K562 (cell line): Measurements from ENCODE around the gene SUB1. TPM values are rescaled to one million over a fixed set of nuclear protein-coding genes. Genes with fewer than 3 reads are reported as not detected.

Experiments
- ATAC-seq: fragments of 200-7000 bp; cut with Tn5 transposase; 3 replicates; pipeline ENCODE4 v1.9.1; 2020; ENCODE audit warnings: moderate library complexity
- BruUV-seq: library from RNA; stranded (reverse); fragments of 400-500 nt; replicated peaks from 2 replicates; lab custom pipeline; 2021; lab: Mats Ljungman, UMichigan
- CTCF ChIA-PET: fragments of 300-600 bp; formaldehyde crosslinking; extraction: SDS; loops from one replicate; lab custom pipeline; 2021; ENCODE audit warnings: low intra/inter-chr PET ratio; lab: Yijun Ruan, JAX
- POLR2A ChIA-PET: fragments of 300-600, 350-650 bp; sonication (Branson Sonifier 250); formaldehyde crosslinking; extraction: SDS; loops from one replicate; lab custom pipeline; 2021; ENCODE audit warnings: antibody characterized with exemption, inconsistent platforms; lab: Yijun Ruan, JAX
- DNase-seq, 4 experiments: peaks; one replicate each; pipeline versions ENCODE4 v3.0.0 to v3.0.0-alpha.2; 2011 to 2018; ENCODE audit warnings: low spot score in 3 of 4, mixed read lengths in 3 of 4; ENCODE audit errors: extremely low read depth in 1 of 4
- FAIRE-seq: peaks from 2 replicates; lab custom pipeline; 2011; peaks lifted over from hg19 to GRCh38; lab: Jason Lieb, UNC
- H2AFZ ChIP-seq: 2 replicates; pipeline ENCODE4 v1.6.0; 2011; ENCODE audit warnings: low read depth, low read length, control low read depth, inconsistent platforms
- H3K27ac ChIP-seq: fragments of 200-600 bp; 3 replicates; pipeline ENCODE4 v1.8.0; 2011; ENCODE audit warnings: low read depth, mild to moderate bottlenecking, control low read depth, inconsistent platforms, low read length, moderate library complexity, mixed read lengths; ENCODE audit errors: extremely low read depth
- H3K27me3 ChIP-seq, 2 experiments: fragments of 300-600 bp in 1 of 2; 2 replicates in 1 of 2; 3 replicates in 1 of 2; pipeline versions ENCODE4 v1.6.0 to v1.8.0; 2011; ENCODE audit warnings: inconsistent platforms in 2 of 2, low read length in 2 of 2, mild to moderate bottlenecking in 1 of 2, mixed read lengths in 1 of 2, moderate library complexity in 1 of 2; ENCODE audit not compliant: control insufficient read depth in 2 of 2, insufficient read depth in 2 of 2
- H3K36me3 ChIP-seq: fragments of 300-600 bp; 3 replicates; pipeline ENCODE4 v1.8.0; 2011; ENCODE audit warnings: mild to moderate bottlenecking, low read length, inconsistent platforms; ENCODE audit not compliant: control insufficient read depth, insufficient read depth
- H3K4me1 ChIP-seq, 2 experiments: fragments of 200-600 bp in 1 of 2; replicated peaks in 1 of 2; 2 replicates in 1 of 2; 3 replicates in 1 of 2; pipeline versions ENCODE4 v1.5.1 to v1.8.0; 2011; ENCODE audit warnings: inconsistent platforms in 2 of 2, low read length in 2 of 2, mild to moderate bottlenecking in 1 of 2, mixed read lengths in 1 of 2, moderate library complexity in 1 of 2; ENCODE audit not compliant: control insufficient read depth in 2 of 2, insufficient read depth in 2 of 2
- H3K4me2 ChIP-seq: 2 replicates; pipeline ENCODE4 v1.6.1; 2011; ENCODE audit warnings: low read length, control low read depth, inconsistent platforms, mixed read lengths; ENCODE audit not compliant: insufficient read depth
- H3K4me3 ChIP-seq: fragments of 200-600 bp; sonication (generic), shearing (Covaris generic); 2 replicates; pipeline ENCODE4 v1.5.1; 2016; ENCODE audit warnings: control low read depth, inconsistent platforms
- H3K79me2 ChIP-seq: fragments of 200-600 bp; 3 replicates; pipeline ENCODE4 v1.8.0; 2011; ENCODE audit warnings: low read length, inconsistent platforms; ENCODE audit not compliant: control insufficient read depth, insufficient read depth
- H3K9ac ChIP-seq, 2 experiments: 2 replicates each; pipeline versions ENCODE4 v1.6.0 to v1.6.1; 2011; ENCODE audit warnings: low read depth in 2 of 2, low read length in 2 of 2, control low read depth in 1 of 2, inconsistent platforms in 1 of 2, mild to moderate bottlenecking in 1 of 2, mixed read lengths in 1 of 2; ENCODE audit not compliant: insufficient read depth in 1 of 2
- H3K9me1 ChIP-seq: one replicate; pipeline ENCODE4 v1.6.0; 2011; ENCODE audit warnings: inconsistent platforms, mild to moderate bottlenecking, low read length, moderate library complexity; ENCODE audit not compliant: control insufficient read depth, insufficient read depth
- H3K9me3 ChIP-seq: replicated peaks from 2 replicates; pipeline ENCODE4 v1.5.1; 2011; ENCODE audit warnings: low read depth, low read length, inconsistent platforms; ENCODE audit not compliant: control insufficient read depth, insufficient read depth
- H4K20me1 ChIP-seq: replicated peaks from 2 replicates; pipeline ENCODE4 v1.6.1; 2011; ENCODE audit warnings: low read length, inconsistent platforms, mixed read lengths; ENCODE audit not compliant: control insufficient read depth, insufficient read depth
- FOSL1 ChIP-seq: fragments of 200-800 bp; sonication (Bioruptor generic); conservative IDR thresholded peaks from 2 replicates; pipeline ENCODE4 v1.6.1; 2016; ENCODE audit warnings: missing genetic modification characterization, missing compliant biosample characterization
- LEF1 ChIP-seq: fragments of 450-650 bp; IDR thresholded peaks from 2 replicates; pipeline ENCODE4 v1.6.1; 2016; ENCODE audit warnings: mild to moderate bottlenecking
- MYNN ChIP-seq, 2 experiments: sonication (generic); formaldehyde crosslinking in 1 of 2; IDR thresholded peaks; 2 replicates each; pipeline versions ENCODE4 v1.5.0 to v1.6.1; 2016 to 2020; ENCODE audit warnings: antibody characterized with exemption in 1 of 2, missing genetic modification reagents in 1 of 2
- POLR2B ChIP-seq: fragments of 450-650 bp; IDR thresholded peaks from 2 replicates; pipeline ENCODE4 v1.6.1; 2018; ENCODE audit warnings: low read depth; ENCODE audit not compliant: partially characterized antibody
- POLR3A ChIP-seq: IDR thresholded peaks from 2 replicates; pipeline ENCODE4 v1.6.1; 2011; ENCODE audit warnings: borderline replicate concordance, mild to moderate bottlenecking, moderate library complexity; ENCODE audit not compliant: insufficient read length, insufficient read depth; ENCODE audit errors: extremely low read depth
- RBM25 ChIP-seq: fragments of 200-400 bp; formaldehyde crosslinking; IDR thresholded peaks from 2 replicates; pipeline ENCODE4 v1.6.1; 2018; ENCODE audit warnings: low read length, low read depth, moderate library complexity; ENCODE audit not compliant: severe bottlenecking
- SUPT5H ChIP-seq: fragments of 450-650 bp; IDR thresholded peaks from 2 replicates; pipeline ENCODE4 v1.6.1; 2016
- TRIM28 ChIP-seq: fragments of 450-650 bp; IDR thresholded peaks from 2 replicates; pipeline ENCODE4 v1.6.1; 2017
- ZBTB1 ChIP-seq: sonication (generic); formaldehyde crosslinking; IDR thresholded peaks from 2 replicates; pipeline ENCODE4 v1.8.1; 2023; ENCODE audit warnings: missing genetic modification reagents, low read depth, mild to moderate bottlenecking, borderline replicate concordance
- WGBS: fragments of 100-300 bp; shearing (Covaris generic); methylation state at CpG from one replicate; pipeline ENCODE4 v1.1.6; 2016; ENCODE audit warnings: low coverage, mixed read lengths; ENCODE audit not compliant: insufficient coverage; ENCODE audit errors: missing lambda C conversion rate; 5-methylcytosine and 5-hydroxymethylcytosine counted together
- in situ Hi-C: fragments of 300-500 bp; cut with MboI; formaldehyde crosslinking; loops from 4 replicates; pipeline ENCODE4 v1.15.0; 2018; ENCODE audit warnings: inconsistent platforms, mixed read lengths
- intact Hi-C: fragments of 100-400 bp; cut with micrococcal nuclease; formaldehyde crosslinking; loops from 2 replicates; pipeline ENCODE4 v1.14.2; 2022
- polyA plus RNA-seq, 8 experiments: library from polyadenylated mRNA; depleted of rRNA in 4 of 8; stranded (reverse) in 5 of 8; unstranded in 3 of 8; fragments of >200 nt; fragmentation: Nextera tagmentation in 2 of 8; fragmentation: Illumina TruSeq in 1 of 8; extraction: Ambion mirVana in 2 of 8; extraction: Trizol in 1 of 8; gene quantifications; 2 replicates each; pipeline versions ENCODE4 v1.2.1 to v1.2.3, GENCODE V29; 2011 to 2014; ENCODE audit warnings: inconsistent platforms in 1 of 8, missing spikeins in 1 of 8
- total RNA-seq, 7 experiments: library from RNA; depleted of rRNA in 6 of 7; stranded (reverse); fragments of >200 nt in 6 of 7; fragmentation: Illumina TruSeq in 2 of 7; extraction: Trizol in 2 of 7; gene quantifications; 2 replicates each; pipeline versions ENCODE4 v1.2.1 to v1.2.3, GENCODE V29; 2011 to 2021; ENCODE audit warnings: low replicate concordance in 1 of 7
- TF ChIP-seq, protein P1 (sequence below), 2 experiments: fragments of 250-450 bp in 1 of 2; fragments of 450-650 bp in 1 of 2; sonication (Bioruptor Pico) in 1 of 2; IDR thresholded peaks; 2 replicates each; pipeline versions ENCODE4 v1.6.1 to v1.8.0; 2016 to 2021; ENCODE audit warnings: mild to moderate bottlenecking in 2 of 2, moderate library complexity in 2 of 2, missing compliant biosample characterization in 1 of 2, missing genetic modification characterization in 1 of 2
- TF ChIP-seq, protein P2 (sequence below): fragments of 200-800 bp; sonication (Bioruptor generic); IDR thresholded peaks from 2 replicates; pipeline ENCODE4 v1.6.1; 2017; ENCODE audit warnings: missing genetic modification characterization, missing compliant biosample characterization
- TF ChIP-seq, protein P3 (sequence below): fragments of 450-650 bp; IDR thresholded peaks from 2 replicates; pipeline ENCODE4 v1.6.1; 2014; ENCODE audit warnings: low read depth, mild to moderate bottlenecking, moderate library complexity, borderline replicate concordance
- TF ChIP-seq, protein P4 (sequence below): fragments of 450-650 bp; IDR thresholded peaks from 2 replicates; pipeline ENCODE4 v1.7.1; 2018; ENCODE audit warnings: mild to moderate bottlenecking, low read depth; ENCODE audit not compliant: partially characterized antibody
- TF ChIP-seq, protein P5 (sequence below): fragments of 450-650 bp; formaldehyde crosslinking; conservative IDR thresholded peaks from 2 replicates; pipeline ENCODE4 v1.4.0; 2022; ENCODE audit warnings: mild to moderate bottlenecking, missing genetic modification characterization

The SUB1 gene
- total and polyA plus RNA-seq, 9 of the 15 experiments (the other 6 are each of a cell fraction or from before 2014, with no cell fraction given) = 336 to 1,031 (median 700) TPM

DNA sequence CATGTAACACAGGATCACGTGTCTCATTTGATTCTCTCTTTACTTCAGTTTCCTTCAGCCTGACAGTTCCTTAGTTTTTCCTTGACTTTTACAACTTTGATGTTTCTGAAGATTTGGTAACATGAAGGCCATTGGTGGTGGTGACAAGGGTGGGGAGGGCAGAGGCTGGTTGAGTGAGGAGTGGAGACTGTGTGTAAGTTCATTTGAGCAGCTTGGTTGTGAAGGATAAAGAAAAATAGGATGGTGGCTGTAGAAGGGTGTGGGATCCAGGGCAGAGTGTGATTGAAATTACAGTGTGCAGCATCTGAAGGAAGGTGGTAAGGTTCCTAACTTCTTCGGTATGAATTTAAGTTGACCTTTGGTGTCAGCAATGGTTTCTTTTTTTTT, 20.4 kb downstream of the SUB1 start:
- CTCF ChIA-PET = no interaction called here
- intact Hi-C loops = no loop called here
- Histone ChIP-seq H3K4me1 (no peaks in the 10 kb centered on the region), H3K9ac (no peak overlapping the region), H3K9me3 (no peaks in the 10 kb centered on the region), H3K79me2 (no peaks in the 10 kb centered on the region), H3K27ac (no peak overlapping the region), H3K4me2 (no peak overlapping the region), H3K27me3 (no peaks in the 10 kb centered on the region), H2AFZ (no peak overlapping the region), H3K36me3 (peaks cover 50% of the 10 kb centered on the region), H4K20me1 (no peaks in the 10 kb centered on the region), H3K4me3 (no peak overlapping the region), H3K9me1 (no peaks in the 10 kb centered on the region)
- ATAC-seq = peak; percentile 52
- 84% methylated on average over 2 of the region's 2 CpGs for WGBS
- no peak for FAIRE-seq
- no peak for DNase-seq
- no TSS peak for BruUV-seq
- POLR2A ChIA-PET = interaction anchor here (0.5 to 1.3 kb wide), 3 partner anchors 16 to 408 kb away, joined by 3 to 4 read pairs (median 3); no protein-coding TSS in a partner anchor
- in situ Hi-C loops = loop anchor here (25.0 kb wide), 1 partner anchor 1018 kb away; no protein-coding TSS in a partner anchor
- peak; percentile 36; the same call in 1 of the 2 replicates for TF ChIP-seq SUPT5H
- TF ChIP-seq, protein P1, sequence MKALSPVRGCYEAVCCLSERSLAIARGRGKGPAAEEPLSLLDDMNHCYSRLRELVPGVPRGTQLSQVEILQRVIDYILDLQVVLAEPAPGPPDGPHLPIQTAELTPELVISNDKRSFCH (CRISPR knock-in tag; IDR thresholded peaks at IDR 0.05) = no peak
- TF ChIP-seq, protein P1 (tag; IDR thresholded peaks at IDR 0.05) = no peak
- TF ChIP-seq, protein P2, sequence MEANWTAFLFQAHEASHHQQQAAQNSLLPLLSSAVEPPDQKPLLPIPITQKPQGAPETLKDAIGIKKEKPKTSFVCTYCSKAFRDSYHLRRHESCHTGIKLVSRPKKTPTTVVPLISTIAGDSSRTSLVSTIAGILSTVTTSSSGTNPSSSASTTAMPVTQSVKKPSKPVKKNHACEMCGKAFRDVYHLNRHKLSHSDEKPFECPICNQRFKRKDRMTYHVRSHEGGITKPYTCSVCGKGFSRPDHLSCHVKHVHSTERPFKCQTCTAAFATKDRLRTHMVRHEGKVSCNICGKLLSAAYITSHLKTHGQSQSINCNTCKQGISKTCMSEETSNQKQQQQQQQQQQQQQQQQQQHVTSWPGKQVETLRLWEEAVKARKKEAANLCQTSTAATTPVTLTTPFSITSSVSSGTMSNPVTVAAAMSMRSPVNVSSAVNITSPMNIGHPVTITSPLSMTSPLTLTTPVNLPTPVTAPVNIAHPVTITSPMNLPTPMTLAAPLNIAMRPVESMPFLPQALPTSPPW (CRISPR knock-in tag) = no peak
- TF ChIP-seq, protein P3, sequence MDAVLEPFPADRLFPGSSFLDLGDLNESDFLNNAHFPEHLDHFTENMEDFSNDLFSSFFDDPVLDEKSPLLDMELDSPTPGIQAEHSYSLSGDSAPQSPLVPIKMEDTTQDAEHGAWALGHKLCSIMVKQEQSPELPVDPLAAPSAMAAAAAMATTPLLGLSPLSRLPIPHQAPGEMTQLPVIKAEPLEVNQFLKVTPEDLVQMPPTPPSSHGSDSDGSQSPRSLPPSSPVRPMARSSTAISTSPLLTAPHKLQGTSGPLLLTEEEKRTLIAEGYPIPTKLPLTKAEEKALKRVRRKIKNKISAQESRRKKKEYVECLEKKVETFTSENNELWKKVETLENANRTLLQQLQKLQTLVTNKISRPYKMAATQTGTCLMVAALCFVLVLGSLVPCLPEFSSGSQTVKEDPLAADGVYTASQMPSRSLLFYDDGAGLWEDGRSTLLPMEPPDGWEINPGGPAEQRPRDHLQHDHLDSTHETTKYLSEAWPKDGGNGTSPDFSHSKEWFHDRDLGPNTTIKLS = no peak
- TF ChIP-seq, protein P4, sequence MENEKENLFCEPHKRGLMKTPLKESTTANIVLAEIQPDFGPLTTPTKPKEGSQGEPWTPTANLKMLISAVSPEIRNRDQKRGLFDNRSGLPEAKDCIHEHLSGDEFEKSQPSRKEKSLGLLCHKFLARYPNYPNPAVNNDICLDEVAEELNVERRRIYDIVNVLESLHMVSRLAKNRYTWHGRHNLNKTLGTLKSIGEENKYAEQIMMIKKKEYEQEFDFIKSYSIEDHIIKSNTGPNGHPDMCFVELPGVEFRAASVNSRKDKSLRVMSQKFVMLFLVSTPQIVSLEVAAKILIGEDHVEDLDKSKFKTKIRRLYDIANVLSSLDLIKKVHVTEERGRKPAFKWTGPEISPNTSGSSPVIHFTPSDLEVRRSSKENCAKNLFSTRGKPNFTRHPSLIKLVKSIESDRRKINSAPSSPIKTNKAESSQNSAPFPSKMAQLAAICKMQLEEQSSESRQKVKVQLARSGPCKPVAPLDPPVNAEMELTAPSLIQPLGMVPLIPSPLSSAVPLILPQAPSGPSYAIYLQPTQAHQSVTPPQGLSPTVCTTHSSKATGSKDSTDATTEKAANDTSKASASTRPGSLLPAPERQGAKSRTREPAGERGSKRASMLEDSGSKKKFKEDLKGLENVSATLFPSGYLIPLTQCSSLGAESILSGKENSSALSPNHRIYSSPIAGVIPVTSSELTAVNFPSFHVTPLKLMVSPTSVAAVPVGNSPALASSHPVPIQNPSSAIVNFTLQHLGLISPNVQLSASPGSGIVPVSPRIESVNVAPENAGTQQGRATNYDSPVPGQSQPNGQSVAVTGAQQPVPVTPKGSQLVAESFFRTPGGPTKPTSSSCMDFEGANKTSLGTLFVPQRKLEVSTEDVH = no peak
- no peak for TF ChIP-seq FOSL1 (tag)
- no peak for TF ChIP-seq ZBTB1
- TF ChIP-seq, protein P5, sequence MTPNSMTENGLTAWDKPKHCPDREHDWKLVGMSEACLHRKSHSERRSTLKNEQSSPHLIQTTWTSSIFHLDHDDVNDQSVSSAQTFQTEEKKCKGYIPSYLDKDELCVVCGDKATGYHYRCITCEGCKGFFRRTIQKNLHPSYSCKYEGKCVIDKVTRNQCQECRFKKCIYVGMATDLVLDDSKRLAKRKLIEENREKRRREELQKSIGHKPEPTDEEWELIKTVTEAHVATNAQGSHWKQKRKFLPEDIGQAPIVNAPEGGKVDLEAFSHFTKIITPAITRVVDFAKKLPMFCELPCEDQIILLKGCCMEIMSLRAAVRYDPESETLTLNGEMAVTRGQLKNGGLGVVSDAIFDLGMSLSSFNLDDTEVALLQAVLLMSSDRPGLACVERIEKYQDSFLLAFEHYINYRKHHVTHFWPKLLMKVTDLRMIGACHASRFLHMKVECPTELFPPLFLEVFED (CRISPR knock-in tag) = 0 out of 2 replicates have a peak, but pooled peaks have one; percentile 10
- no peak for TF ChIP-seq LEF1
- 0 out of 2 replicates have a peak, but pooled peaks have one; percentile 25 for TF ChIP-seq MYNN (IDR thresholded peaks at IDR 0.05)
- TF ChIP-seq MYNN (CRISPR knock-in tag; IDR thresholded peaks at IDR 0.05) = no peak
- no peak for TF ChIP-seq POLR3A
- no peak for TF ChIP-seq TRIM28
- TF ChIP-seq POLR2B = peak; percentile 47
- TF ChIP-seq RBM25 = no peak
